NCI-H446 treated with DMSO at 0.1 percent for 48 hours (cell line): Measurements from ENCODE around the gene AOX1.
"Not testable (repeated sequence)": the region's sequence is repeated elsewhere in the genome, so short reads cannot be mapped to it uniquely, and the experiment has no call there.

Experiments used
- DNase-seq: peaks from one replicate; lab custom pipeline; 2025; lab: John Stamatoyannopoulos, UW

Gene AOX1

DNA sequence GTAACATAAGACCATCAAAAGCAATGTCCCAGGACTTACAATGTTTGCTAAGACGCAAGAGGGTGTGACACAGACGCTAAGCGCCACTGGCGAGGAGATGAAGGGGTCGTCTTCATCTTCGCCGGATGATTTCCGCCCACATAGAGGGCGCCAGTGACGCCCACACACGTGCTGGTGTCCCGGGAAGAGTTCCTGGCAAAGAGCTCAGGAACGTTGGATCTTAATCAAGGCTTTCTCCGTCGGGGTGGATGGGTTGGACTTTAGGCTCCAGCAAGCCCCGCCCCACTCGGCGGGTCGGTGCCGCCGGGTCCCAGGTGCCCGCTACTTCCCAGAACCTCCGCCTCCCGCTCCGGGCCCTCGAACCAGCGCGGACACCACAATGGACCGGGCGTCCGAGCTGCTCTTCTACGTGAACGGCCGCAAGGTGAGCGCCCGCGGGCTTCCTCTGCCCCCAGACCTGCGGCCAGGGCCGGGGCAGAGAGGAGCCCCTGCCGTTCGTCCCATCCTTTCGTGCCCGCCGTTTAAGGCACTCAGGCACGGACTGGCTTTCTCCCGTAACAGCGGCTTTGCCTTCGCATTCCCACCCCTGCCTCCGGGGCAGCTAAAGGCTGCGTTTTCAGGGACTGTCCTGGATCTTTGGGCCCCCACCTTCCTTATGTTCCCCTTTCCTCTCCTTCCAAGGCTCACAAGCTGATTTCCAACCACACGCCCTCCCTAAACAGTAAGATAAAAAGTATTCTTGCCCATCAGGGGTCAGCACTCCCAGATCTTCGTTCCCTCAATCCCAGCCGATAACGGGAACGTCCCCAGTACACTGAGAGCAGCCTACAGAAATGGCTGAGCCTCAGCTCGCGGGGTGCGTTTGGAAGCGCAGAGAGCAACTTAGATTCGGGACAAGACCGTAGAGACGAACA lies at the start of gene AOX1:
AOX1 (plus strand) TSS at position 285 of the 914 bp plus-strand sequence; CDS start at position 380, 95 bp downstream.
- no peak for DNase-seq

DNA sequence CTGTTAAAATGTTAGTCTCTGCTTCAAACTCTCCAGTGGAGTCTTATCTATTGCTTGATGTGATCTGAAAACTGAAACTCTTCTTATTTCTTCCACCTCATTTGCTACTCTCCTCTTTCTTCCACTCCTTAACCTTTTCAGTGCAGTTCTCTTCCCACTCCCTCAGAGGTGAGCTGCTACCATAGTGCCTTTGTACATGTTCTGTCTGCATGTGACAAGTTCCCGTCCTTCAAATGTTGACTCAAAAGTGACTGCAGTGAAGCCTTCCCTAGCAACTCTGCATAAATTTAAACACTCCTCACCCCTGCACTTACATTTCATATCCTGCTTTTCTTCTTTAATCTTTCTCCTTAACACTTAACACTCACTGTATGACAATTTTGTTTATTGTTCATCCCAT lies 47.7 kb upstream of the AOX1 start:
- DNase-seq, result no peak

- no peak for DNase-seq
These were observed 45.0 kb upstream of the AOX1 start for GRCh38 chr2:200540793-200541192.

GRCh38 chr2:200566596-200566995 lies 19.2 kb upstream of the AOX1 start:
- DNase-seq, result not testable (repeated sequence)

GRCh38 chr2:200567932-200568331 lies 17.9 kb upstream of the AOX1 start:
- DNase-seq, result no peak

DNA sequence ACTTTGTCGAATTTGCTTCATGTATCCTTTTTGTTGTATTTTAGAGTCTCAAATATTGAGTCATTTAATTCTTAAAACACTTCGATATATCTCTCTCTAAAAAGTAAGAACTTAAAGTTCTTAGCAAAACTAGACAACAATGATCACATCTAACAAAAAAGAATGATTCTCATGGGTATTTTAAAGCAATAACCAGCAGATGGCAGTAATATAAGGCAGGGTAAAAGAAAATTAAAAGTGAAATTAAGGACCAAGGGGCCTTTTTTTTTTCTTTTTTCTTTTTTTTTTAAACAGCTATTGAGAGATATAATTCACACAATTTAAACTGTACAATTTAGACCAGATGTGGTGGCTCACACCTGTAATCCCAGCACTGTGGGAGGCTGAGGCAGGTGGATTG lies 9.9 kb upstream of the AOX1 start:
- no peak for DNase-seq

GRCh38 chr2:200577027-200577426 lies 8.8 kb upstream of the AOX1 start:
- no peak for DNase-seq

GRCh38 chr2:200578778-200579177 lies 7.0 kb upstream of the AOX1 start:
- DNase-seq, result no peak

- DNase-seq, result no peak
These were observed 1.2 kb upstream of the AOX1 start for GRCh38 chr2:200584639-200585038.

DNA sequence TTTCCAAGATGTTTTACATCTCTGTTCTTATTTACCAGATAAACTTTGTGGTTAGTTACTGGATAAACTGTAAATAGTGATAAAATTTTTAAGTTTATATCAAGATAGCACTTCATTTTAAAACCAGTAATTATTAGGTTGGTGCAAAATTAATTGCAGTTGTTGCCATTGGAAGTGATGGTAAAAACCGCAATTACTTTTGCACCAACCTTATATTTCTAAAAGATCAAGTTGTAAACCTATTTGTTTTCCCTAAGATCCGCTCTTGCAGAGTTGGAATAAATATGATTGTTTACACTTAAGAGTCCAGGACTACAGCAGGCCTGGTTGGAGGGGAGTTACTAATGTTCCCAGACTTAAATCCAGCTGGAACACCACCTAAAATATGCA lies 479 bp upstream of the AOX1 start:
- no peak for DNase-seq

DNA sequence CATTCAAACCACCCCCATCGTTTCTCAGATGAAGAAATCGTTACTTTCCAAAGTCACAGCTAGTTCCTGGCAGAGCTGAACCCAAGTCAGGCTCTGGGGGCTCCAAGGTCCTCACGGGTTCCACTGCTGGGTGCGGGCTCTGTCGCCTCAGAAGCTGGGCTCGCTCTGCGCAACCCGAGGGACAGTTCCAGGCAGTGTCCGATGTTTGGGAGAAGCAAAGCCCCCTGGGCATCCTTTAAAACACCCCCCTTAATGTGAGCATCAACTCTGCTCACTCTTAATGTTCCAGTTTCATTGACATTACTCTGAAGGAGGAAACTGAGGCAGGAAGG lies 796 bp downstream of the AOX1 start:
- DNase-seq, result no peak

DNA sequence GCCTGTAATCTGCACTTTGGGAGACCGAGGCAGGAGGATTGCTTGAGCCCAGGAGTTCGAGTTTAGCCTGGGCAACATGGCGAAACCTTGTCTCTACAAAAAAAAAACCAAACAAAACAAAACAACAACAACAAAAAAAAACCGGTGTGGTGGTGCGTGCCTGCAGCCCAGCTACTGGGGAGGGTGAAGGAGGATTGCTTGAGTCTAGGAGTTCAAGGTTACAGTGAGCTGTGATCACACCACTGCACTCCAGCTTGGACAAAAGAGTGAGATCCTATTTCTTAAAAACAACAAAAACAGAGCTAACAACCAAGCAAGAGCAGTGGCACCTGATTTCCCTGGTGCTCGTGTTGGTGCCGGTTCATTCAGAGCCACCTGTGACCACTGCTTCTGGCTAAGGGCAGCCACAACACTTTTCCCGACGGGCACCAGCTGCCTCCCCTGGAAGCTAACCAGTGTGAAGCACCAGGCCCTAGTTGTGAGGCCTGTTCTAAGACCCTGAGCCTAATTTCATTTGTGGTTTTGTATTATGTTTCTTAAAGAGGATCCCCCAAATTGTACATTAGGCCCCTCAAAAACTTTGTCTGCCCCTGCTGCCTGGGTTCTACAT lies 1.3 kb downstream of the AOX1 start:
- no peak for DNase-seq

DNA sequence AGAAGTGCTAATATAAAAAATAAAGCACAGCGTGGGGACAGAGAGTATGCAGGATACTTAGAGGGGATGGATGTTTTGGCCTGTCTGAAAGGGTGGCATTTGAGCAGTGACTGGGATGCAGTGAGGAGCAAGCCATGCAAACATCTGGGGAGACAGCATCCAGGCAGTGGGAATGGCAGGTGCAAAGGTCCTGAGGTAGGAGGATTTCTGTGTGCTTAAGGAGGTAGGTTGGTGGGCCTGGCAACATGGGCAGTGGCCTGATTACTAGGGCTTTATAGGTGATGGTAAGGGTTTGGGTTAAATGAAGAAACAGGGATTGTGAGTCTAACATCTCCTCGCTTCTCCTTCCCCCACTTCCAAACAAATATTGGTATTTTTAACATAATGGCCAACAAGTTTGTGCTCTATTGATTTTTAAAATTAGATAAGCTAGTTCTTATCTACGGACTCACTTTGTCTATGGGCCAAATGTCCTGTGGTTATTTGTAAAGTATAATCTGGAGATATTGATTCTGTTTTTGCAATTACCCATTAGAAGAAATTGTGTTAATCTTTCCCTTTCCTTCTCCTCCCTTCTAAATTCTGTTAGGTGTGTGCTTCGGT lies 2.4 kb downstream of the AOX1 start:
- DNase-seq, result no peak

DNA sequence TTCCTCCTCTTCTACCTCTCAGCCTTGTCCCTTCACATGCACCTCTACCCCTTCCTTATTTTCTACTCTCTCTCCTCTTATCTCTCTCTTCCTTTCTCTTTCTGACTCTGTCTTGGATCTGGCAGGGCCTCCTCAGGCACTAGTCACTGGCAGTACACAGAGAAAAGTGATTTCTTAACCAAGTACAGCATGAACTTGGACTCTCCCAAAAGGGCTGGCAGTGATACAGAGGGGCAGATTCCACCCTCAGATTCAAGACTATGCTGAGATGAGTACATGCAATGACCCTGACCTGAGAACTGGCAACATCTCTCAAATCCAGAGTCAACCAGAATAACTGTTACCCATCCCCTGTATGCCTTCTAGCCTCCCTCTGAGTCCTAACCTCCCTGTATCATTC lies 4.3 kb downstream of the AOX1 start:
- no peak for DNase-seq

GRCh38 chr2:200591308-200591707 lies 5.5 kb downstream of the AOX1 start:
- DNase-seq, result no peak

DNA sequence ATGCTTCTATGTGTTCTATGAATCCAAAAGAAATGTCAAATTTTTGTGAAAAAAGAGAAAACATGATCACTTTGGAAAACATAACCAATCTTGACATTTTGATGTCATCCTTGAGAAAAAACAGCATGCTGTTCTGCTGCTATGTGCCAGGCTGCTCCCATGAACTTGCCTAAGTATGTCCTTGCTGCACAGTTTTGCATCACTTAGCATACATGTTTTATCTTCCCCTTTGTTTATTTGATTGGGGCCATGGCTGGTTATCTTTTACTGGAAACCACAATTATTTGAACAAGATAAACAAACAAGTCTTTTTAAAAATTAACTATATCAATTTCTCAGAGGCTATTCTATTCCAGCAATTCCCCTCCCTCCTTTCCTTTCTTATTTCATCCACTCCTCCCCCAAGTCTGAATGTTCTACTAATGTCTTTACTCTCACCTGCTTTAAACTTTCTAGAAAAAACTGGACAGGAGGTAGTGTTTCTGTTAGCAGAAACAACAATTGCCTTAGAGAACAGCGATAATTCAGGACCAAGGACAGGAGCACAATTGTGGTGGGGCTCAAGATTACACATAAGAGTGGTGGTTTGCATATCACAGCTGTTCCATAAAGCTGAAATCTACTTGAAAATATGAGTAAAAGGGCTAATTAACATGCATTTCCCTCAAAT lies 6.7 kb downstream of the AOX1 start:
- no peak for DNase-seq

- DNase-seq, result no peak
These were observed 8.1 kb downstream of the AOX1 start for GRCh38 chr2:200593905-200594304.

GRCh38 chr2:200595913-200596312 lies 10.1 kb downstream of the AOX1 start:
- DNase-seq, result no peak

DNA sequence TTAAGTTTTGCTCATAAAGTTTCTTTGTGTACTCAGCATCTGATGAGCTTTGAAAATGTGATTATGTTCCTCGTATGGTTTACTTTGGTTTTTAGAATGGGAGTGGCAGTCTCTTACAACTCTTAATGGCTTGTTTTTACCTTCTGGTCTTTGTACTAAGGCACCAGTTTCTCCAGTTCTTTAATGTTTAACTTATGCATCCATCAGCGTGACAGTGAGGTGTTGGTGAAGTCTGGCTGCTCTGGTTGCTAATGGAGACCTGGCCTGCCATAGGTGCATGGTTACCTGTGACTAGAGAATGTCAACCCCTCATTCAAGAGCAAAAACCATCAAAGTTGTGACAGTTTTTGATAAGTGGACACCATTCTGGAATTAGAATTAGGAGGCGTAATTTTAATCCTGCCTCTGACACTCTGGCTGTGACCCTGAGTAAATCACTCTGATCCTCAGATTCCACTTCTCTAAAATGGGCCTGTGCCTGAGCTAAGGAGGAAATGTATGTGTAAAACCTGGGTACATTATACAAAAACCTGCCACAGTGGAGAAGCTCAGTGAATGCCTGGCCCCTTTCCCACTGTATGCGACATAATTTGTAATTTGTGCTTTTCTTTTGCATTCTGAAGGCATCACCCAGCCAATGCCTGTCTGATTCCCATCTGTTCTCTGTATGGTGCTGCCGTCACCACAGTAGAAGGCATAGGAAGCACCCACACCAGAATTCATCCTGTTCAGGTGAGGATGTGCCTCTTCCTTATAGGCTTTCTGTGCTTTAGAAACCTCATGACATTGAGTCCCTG lies 11.2 kb downstream of the AOX1 start:
- no peak for DNase-seq

GRCh38 chr2:200599206-200599605 lies 13.4 kb downstream of the AOX1 start:
- DNase-seq, result no peak

- DNase-seq, result no peak
These were observed 14.9 kb downstream of the AOX1 start for GRCh38 chr2:200600549-200601225.
